Neutrophil (primary cell): ENCODE data around the gene ARHGEF11.
A peak's percentile ranks its signal among the peaks of the same experiment; 100 is the strongest.

Experiments used
- H3K27ac ChIP-seq: fragments of 200-600 bp; sonication (generic); 2 replicates; pipeline ENCODE4 v1.5.1; 2016; ENCODE audit warnings: mild to moderate bottlenecking, moderate library complexity
- H3K27me3 ChIP-seq: fragments of 200-600 bp; sonication (generic); 2 replicates; pipeline ENCODE4 v1.6.0; 2016; ENCODE audit warnings: mild to moderate bottlenecking
- H3K36me3 ChIP-seq: fragments of 200-600 bp; sonication (generic); 2 replicates; pipeline ENCODE4 v1.5.1; 2017
- H3K4me1 ChIP-seq, 2 experiments: fragments of 200-600 bp in 1 of 2; sonication (generic) in 1 of 2; 1 replicate in 1 of 2; 2 replicates in 1 of 2; pipeline versions ENCODE4 v1.5.1 to v1.6.1; 2013 to 2016; ENCODE audit warnings: low read depth in 1 of 2, low read length in 1 of 2, mild to moderate bottlenecking in 1 of 2, moderate library complexity in 1 of 2; ENCODE audit not compliant: control insufficient read depth in 1 of 2, insufficient read depth in 1 of 2
- H3K4me3 ChIP-seq, 2 experiments: fragments of 200-600 bp in 1 of 2; sonication (generic) in 1 of 2; 1 replicate in 1 of 2; 2 replicates in 1 of 2; pipeline ENCODE4 v1.5.1; 2013 to 2016; ENCODE audit warnings: low read depth in 1 of 2, low read length in 1 of 2, mild to moderate bottlenecking in 1 of 2, moderate library complexity in 1 of 2
- H3K9me3 ChIP-seq: fragments of 200-600 bp; sonication (generic); 2 replicates; pipeline ENCODE4 v1.5.1; 2016
- CTCF ChIP-seq: fragments of 200-600 bp; sonication (generic); IDR thresholded peaks from 2 replicates; pipeline ENCODE4 v1.5.1; 2016; ENCODE audit warnings: antibody characterized with exemption

The ARHGEF11 gene

GRCh38 chr1:156936721-156937220 is 108.8 kb downstream of the ARHGEF11 start:
- Histone ChIP-seq H3K4me3 (no peak overlapping the region), H3K9me3 (no peaks in the 10 kb centered on the region), H3K27me3 (peaks cover 7% of the 10 kb centered on the region), H3K4me1 (no peaks in the 10 kb centered on the region), H3K27ac (peak overlapping the region; percentile 20), H3K36me3 (peaks cover 80% of the 10 kb centered on the region)
- TF ChIP-seq CTCF, result no peak

GRCh38 chr1:156936191-156936590 is 109.4 kb downstream of the ARHGEF11 start:
- H3K36me3 ChIP-seq, result peaks cover 74% of the 10 kb centered on the region
- H3K9me3 ChIP-seq, result no peaks in the 10 kb centered on the region
- no peak overlapping the region for H3K27ac ChIP-seq
- no peak for TF ChIP-seq CTCF
- H3K27me3 ChIP-seq, result peaks cover 13% of the 10 kb centered on the region
- H3K4me3 ChIP-seq, result no peak overlapping the region
- H3K4me1 ChIP-seq, result no peaks in the 10 kb centered on the region

- Histone ChIP-seq H3K9me3 (no peaks in the 10 kb centered on the region), H3K4me1 (no peaks in the 10 kb centered on the region), H3K27me3 (peaks cover 18% of the 10 kb centered on the region), H3K4me3 (no peak overlapping the region), H3K27ac (no peak overlapping the region), H3K36me3 (peaks cover 68% of the 10 kb centered on the region)
- no peak for TF ChIP-seq CTCF
These were observed 109.9 kb downstream of the ARHGEF11 start for GRCh38 chr1:156935505-156936128.

- Histone ChIP-seq H3K27me3 (peaks cover 43% of the 10 kb centered on the region), H3K36me3 (peaks cover 43% of the 10 kb centered on the region), H3K4me3 (no peak overlapping the region), H3K4me1 (no peaks in the 10 kb centered on the region), H3K9me3 (no peaks in the 10 kb centered on the region), H3K27ac (no peak overlapping the region)
- TF ChIP-seq CTCF, result no peak
These were observed 112.4 kb downstream of the ARHGEF11 start for GRCh38 chr1:156933136-156933535.

- no peak overlapping the region for H3K4me3 ChIP-seq
These were observed 113.4 kb downstream of the ARHGEF11 start for GRCh38 chr1:156931974-156932710.

More at GRCh38 chr1:156931974-156932710, 113.4 kb downstream of the ARHGEF11 start:
- Histone ChIP-seq H3K36me3 (peaks cover 33% of the 10 kb centered on the region), H3K27ac (no peak overlapping the region), H3K27me3 (peaks cover 53% of the 10 kb centered on the region), H3K9me3 (no peaks in the 10 kb centered on the region), H3K4me1 (peaks cover 0 to 5% of the 10 kb centered on the region in 2 experiments)
- TF ChIP-seq CTCF, result no peak
